CD14-positive monocyte (primary cell): ENCODE measurements around the gene PNKD. TPM values are rescaled to one million over a fixed set of nuclear protein-coding genes. Genes with fewer than 3 reads are reported as not detected.

Experiments
- DNase-seq, 3 donors: peaks; one replicate each; pipeline ENCODE4 v3.0.0-alpha.2; 2011 to 2022
- H2AFZ ChIP-seq: 2 replicates; pipeline ENCODE4 v1.6.0; 2012; ENCODE audit warnings: mild to moderate bottlenecking, low read depth, low read length, inconsistent platforms; ENCODE audit not compliant: insufficient read depth, poor library complexity, severe bottlenecking
- H3K27ac ChIP-seq, 2 donors: 1 replicate in 1 of 2; 2 replicates in 1 of 2; pipeline ENCODE4 v1.5.1; 2012 to 2013; ENCODE audit warnings: low read length in 2 of 2, control low read depth in 1 of 2, inconsistent platforms in 1 of 2, low read depth in 1 of 2, mild to moderate bottlenecking in 1 of 2
- H3K27me3 ChIP-seq, 2 donors: one replicate each; pipeline versions ENCODE4 v1.6.0 to v1.6.1; 2011 to 2013; ENCODE audit warnings: low read length in 2 of 2; ENCODE audit not compliant: control insufficient read depth in 2 of 2, insufficient read depth in 2 of 2
- H3K36me3 ChIP-seq, 2 donors: replicated peaks in 1 of 2; 1 replicate in 1 of 2; 2 replicates in 1 of 2; pipeline versions ENCODE4 v1.5.1 to v1.6.1; 2012 to 2013; ENCODE audit warnings: low read length in 2 of 2, control low read depth in 1 of 2, inconsistent platforms in 1 of 2, mild to moderate bottlenecking in 1 of 2; ENCODE audit not compliant: insufficient read depth in 2 of 2, control insufficient read depth in 1 of 2
- H3K4me1 ChIP-seq, 2 donors: 1 replicate in 1 of 2; 2 replicates in 1 of 2; pipeline versions ENCODE4 v1.5.1 to v1.6.1; 2012 to 2013; ENCODE audit warnings: low read length in 2 of 2, control low read depth in 1 of 2, inconsistent platforms in 1 of 2, mild to moderate bottlenecking in 1 of 2, moderate library complexity in 1 of 2; ENCODE audit not compliant: insufficient read depth in 2 of 2, control insufficient read depth in 1 of 2
- H3K4me2 ChIP-seq: replicated peaks from 2 replicates; pipeline ENCODE3; 2012; ENCODE audit warnings: low read length, moderate library complexity, mild to moderate bottlenecking; ENCODE audit not compliant: poor library complexity, severe bottlenecking; ENCODE audit errors: extremely low read depth
- H3K4me3 ChIP-seq, 3 experiments: fragments of 200-600 bp in 1 of 3; sonication (generic) in 1 of 3; replicated peaks in 1 of 3; 1 replicate in 2 of 3; 2 replicates in 1 of 3; pipeline ENCODE4 v1.5.1; 2011 to 2013; ENCODE audit warnings: low read length in 3 of 3, mild to moderate bottlenecking in 3 of 3, control low read depth in 2 of 3, low read depth in 2 of 3, inconsistent platforms in 1 of 3, moderate library complexity in 1 of 3
- H3K79me2 ChIP-seq: 2 replicates; pipeline ENCODE4 v1.6.0; 2012; ENCODE audit warnings: mild to moderate bottlenecking, control low read depth, inconsistent platforms, low read length, moderate library complexity; ENCODE audit not compliant: insufficient read depth
- H3K9ac ChIP-seq: 2 replicates; pipeline ENCODE4 v1.6.0; 2017; ENCODE audit warnings: low read length, mild to moderate bottlenecking; ENCODE audit not compliant: insufficient read depth, poor library complexity, severe bottlenecking
- H3K9me3 ChIP-seq, 2 donors: replicated peaks in 1 of 2; 1 replicate in 1 of 2; 2 replicates in 1 of 2; pipeline versions ENCODE4 v1.5.1 to v1.6.1; 2012 to 2013; ENCODE audit warnings: low read length in 2 of 2, control low read depth in 1 of 2; ENCODE audit not compliant: control insufficient read depth in 1 of 2, insufficient read depth in 1 of 2
- H4K20me1 ChIP-seq: 2 replicates; pipeline ENCODE4 v1.6.0; 2012; ENCODE audit warnings: mild to moderate bottlenecking, low read length, control low read depth, moderate library complexity; ENCODE audit not compliant: insufficient read depth
- H3K27ac Mint-ChIP-seq, 7 donors: one replicate each; pipeline ENCODE4 v1.8.0; 2020; ENCODE audit warnings: mild to moderate bottlenecking in 7 of 7, mixed read lengths in 7 of 7, moderate library complexity in 6 of 7, inconsistent platforms in 2 of 7
- H3K27me3 Mint-ChIP-seq, 3 donors: one replicate each; pipeline ENCODE4 v1.8.0; 2021 to 2022; ENCODE audit warnings: low read depth in 3 of 3, mild to moderate bottlenecking in 3 of 3, mixed read lengths in 3 of 3, moderate library complexity in 3 of 3, inconsistent platforms in 1 of 3
- H3K36me3 Mint-ChIP-seq, 2 donors: one replicate each; pipeline ENCODE4 v1.8.0; 2020; ENCODE audit warnings: mixed read lengths in 2 of 2, inconsistent platforms in 1 of 2, mild to moderate bottlenecking in 1 of 2
- H3K4me1 Mint-ChIP-seq: one replicate; pipeline ENCODE4 v1.8.0; 2020; ENCODE audit warnings: mild to moderate bottlenecking, mixed read lengths
- H3K4me3 Mint-ChIP-seq, 2 donors: one replicate each; pipeline ENCODE4 v1.8.0; 2020; ENCODE audit warnings: mild to moderate bottlenecking in 2 of 2, mixed read lengths in 2 of 2, moderate library complexity in 1 of 2
- H3K9me3 Mint-ChIP-seq, 7 donors: one replicate each; pipeline ENCODE4 v1.8.0; 2020 to 2022; ENCODE audit warnings: mixed read lengths in 7 of 7, mild to moderate bottlenecking in 6 of 7, moderate library complexity in 6 of 7, inconsistent platforms in 2 of 7
- WGBS: methylation state at CpG from one replicate; pipeline ENCODE4 v1.1.5; 2013; ENCODE audit warnings: missing lambda C conversion rate; ENCODE audit not compliant: insufficient coverage; 5-methylcytosine and 5-hydroxymethylcytosine counted together
- intact Hi-C, 2 donors: fragments of 100-400 bp; cut with micrococcal nuclease; formaldehyde crosslinking; loops; one replicate each; pipeline versions ENCODE4 v1.15.0 to v1.15.1; 2023
- polyA plus RNA-seq, 3 donors: library from polyadenylated mRNA; depleted of rRNA in 1 of 3; unstranded in 2 of 3; stranded (reverse) in 1 of 3; fragments of 300-500 nt in 2 of 3; fragments of >200 nt in 1 of 3; fragmentation: Illumina TruSeq in 2 of 3; gene quantifications; 1 replicate in 2 of 3; 2 replicates in 1 of 3; pipeline ENCODE4 v1.2.3, GENCODE V29; 2012 to 2021
- TF ChIP-seq, protein P1 (sequence below): fragments of 200-600 bp; IDR thresholded peaks from one replicate; pipeline ENCODE4 v1.8.0; 2022; ENCODE audit warnings: antibody characterized with exemption, mild to moderate bottlenecking

Gene PNKD
- polyA plus RNA-seq, 3 donors, result 79.8 to 92.0 (median 88.2) TPM

DNA sequence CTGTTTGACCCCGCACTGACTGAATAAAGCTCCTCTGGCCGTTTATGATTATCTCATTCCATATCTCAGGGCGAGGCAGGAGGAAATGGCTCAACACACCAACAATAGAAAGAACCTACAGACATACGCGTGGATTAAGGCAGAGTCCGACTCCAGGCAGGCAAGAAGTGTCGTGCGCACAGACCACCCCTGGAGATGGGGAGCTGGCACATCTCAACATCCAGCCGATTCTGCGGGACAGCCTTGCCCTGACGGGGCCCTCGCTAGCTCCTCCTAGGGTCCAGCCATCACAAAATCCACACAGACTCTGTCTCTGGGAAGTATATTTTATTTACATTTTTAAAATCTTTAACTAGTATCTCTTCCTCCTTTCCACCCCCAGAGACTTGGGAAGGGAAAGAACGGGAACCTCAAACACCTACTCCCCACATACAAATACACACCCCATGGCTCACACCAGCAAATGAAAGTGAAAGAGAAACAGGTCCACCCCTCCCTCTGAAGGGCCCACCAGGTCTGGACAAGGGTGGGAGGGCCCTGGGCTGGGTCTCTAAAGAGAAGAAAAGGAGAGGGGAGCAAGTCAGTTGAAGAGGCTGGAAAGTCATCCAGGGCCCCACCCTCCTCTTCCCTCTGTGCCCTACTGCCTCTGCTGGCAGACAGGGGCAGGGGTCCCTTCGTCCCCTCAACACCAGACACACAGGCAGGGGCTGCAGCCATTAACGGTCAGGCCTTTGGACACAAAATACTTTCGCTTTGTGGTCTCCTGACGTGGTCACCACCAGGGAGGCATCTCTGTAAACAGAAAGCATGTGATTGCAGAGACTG lies 6.3 kb upstream of the PNKD start:
- Mint-ChIP-seq H3K27me3 (no peaks in the 10 kb centered on the region), H3K36me3 (peaks cover 39 to 61% of the 10 kb centered on the region in 2 donors), H3K9me3 (no peaks in the 10 kb centered on the region), H3K4me1 (peaks cover 78% of the 10 kb centered on the region), H3K27ac (peak overlapping the region; percentile 54 to 89 (median 81)), H3K4me3 (peak overlapping the region; percentile 9 to 56)
- H3K4me2 ChIP-seq, result peak overlapping the region; percentile 34
- TF ChIP-seq, protein P1, sequence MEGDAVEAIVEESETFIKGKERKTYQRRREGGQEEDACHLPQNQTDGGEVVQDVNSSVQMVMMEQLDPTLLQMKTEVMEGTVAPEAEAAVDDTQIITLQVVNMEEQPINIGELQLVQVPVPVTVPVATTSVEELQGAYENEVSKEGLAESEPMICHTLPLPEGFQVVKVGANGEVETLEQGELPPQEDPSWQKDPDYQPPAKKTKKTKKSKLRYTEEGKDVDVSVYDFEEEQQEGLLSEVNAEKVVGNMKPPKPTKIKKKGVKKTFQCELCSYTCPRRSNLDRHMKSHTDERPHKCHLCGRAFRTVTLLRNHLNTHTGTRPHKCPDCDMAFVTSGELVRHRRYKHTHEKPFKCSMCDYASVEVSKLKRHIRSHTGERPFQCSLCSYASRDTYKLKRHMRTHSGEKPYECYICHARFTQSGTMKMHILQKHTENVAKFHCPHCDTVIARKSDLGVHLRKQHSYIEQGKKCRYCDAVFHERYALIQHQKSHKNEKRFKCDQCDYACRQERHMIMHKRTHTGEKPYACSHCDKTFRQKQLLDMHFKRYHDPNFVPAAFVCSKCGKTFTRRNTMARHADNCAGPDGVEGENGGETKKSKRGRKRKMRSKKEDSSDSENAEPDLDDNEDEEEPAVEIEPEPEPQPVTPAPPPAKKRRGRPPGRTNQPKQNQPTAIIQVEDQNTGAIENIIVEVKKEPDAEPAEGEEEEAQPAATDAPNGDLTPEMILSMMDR, result no peak
- H3K4me3 ChIP-seq, result peak overlapping the region in 1 of 3 experiments; percentile 85
- H3K9ac ChIP-seq, result no peak overlapping the region
- H3K36me3 ChIP-seq, result peaks cover 49 to 56% of the 10 kb centered on the region in 2 donors
- peak overlapping the region; percentile 59 to 93 for H3K27ac ChIP-seq
- H2AFZ ChIP-seq, result no peak overlapping the region
- H3K9me3 ChIP-seq, result no peaks in the 10 kb centered on the region
- peaks cover 93% of the 10 kb centered on the region for H3K79me2 ChIP-seq
- intact Hi-C loops, result loop anchor here in 1 of 2 donors (5.0 kb wide), 1 partner anchor 42 kb away; no protein-coding TSS in a partner anchor
- peaks cover 66% of the 10 kb centered on the region for H4K20me1 ChIP-seq
- no peaks in the 10 kb centered on the region for H3K27me3 ChIP-seq
- peak in 1 of 3 donors; percentile 14 for DNase-seq
- WGBS, result 86% methylated on average over 12 of the region's 17 CpGs
- H3K4me1 ChIP-seq, result peaks cover 62 to 68% of the 10 kb centered on the region in 2 donors

DNA sequence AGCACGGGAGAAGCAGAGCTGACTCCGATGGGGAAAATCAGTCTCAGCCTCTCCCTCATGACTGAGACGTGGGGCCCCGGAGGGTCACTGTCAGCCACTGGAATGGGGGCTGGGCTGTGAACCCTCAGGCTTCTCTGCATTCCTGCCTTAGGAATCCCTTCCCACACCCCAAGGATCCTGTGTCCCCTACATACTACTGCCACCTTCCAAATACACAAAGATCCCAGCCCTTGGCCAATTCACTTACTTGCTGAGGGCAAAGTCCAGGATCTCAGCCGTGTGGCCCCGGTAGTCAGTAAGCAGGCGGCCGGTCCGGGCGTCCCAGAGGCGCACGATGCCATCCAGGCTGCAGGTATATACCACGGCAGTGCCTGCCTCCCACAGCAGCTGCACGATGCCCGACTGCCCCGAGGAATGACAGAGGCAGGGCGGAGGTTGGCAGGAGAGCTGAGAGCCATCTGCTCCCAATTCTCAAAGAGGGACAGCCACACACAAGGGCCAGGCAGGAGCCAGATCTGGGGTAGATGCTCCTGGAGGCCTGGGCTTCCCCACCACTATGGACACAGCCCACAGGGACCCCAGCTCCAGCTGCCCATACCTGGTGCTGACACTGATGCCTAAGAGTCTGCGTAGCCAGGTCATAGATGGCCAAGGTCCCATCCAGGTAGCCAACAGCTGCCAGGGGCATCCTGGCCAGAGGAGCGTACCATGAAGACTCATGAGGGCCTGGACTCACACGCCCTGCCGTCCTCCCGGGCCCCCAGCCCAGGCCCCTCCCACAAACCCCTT lies 5.4 kb upstream of the PNKD start:
- WGBS, result 96% methylated on average over 22 of the region's 22 CpGs
- H3K9me3 ChIP-seq, result no peaks in the 10 kb centered on the region
- DNase-seq, result no peak
- TF ChIP-seq, protein P1, result no peak
- Mint-ChIP-seq H3K4me3 (no peak overlapping the region), H3K9me3 (no peaks in the 10 kb centered on the region), H3K4me1 (peaks cover 74% of the 10 kb centered on the region), H3K27ac (peak overlapping the region in 5 of 7 donors; percentile 26 to 89 (median 82)), H3K36me3 (peaks cover 39 to 55% of the 10 kb centered on the region in 2 donors), H3K27me3 (no peaks in the 10 kb centered on the region)
- H3K4me1 ChIP-seq, result peaks cover 57 to 65% of the 10 kb centered on the region in 2 donors
- H2AFZ ChIP-seq, result no peak overlapping the region
- H3K9ac ChIP-seq, result no peak overlapping the region
- no peaks in the 10 kb centered on the region for H3K27me3 ChIP-seq
- H3K4me2 ChIP-seq, result no peak overlapping the region
- intact Hi-C loops, result loop anchor here in 1 of 2 donors (5.0 kb wide), 1 partner anchor 43 kb away; no protein-coding TSS in a partner anchor
- peaks cover 49 to 56% of the 10 kb centered on the region in 2 donors for H3K36me3 ChIP-seq
- peak overlapping the region; percentile 59 to 93 for H3K27ac ChIP-seq
- peaks cover 73% of the 10 kb centered on the region for H4K20me1 ChIP-seq
- H3K79me2 ChIP-seq, result peaks cover 95% of the 10 kb centered on the region
- H3K4me3 ChIP-seq, result no peak overlapping the region
